MM.1S (cell line): ENCODE data around the gene AP1M2.

Experiments used
- EZH2phosphoT487 ChIP-seq: fragments of 300-600 bp; sonication (generic); IDR thresholded peaks from 2 replicates; pipeline ENCODE4 v1.6.1; 2018; ENCODE audit warnings: antibody characterized with exemption, low read length
- TF ChIP-seq, protein P1 (sequence below): fragments of 300-600 bp; sonication (generic); IDR thresholded peaks from 2 replicates; pipeline ENCODE4 v1.5.1; 2016; ENCODE audit warnings: antibody characterized with exemption, low read length, mixed read lengths

DNA sequence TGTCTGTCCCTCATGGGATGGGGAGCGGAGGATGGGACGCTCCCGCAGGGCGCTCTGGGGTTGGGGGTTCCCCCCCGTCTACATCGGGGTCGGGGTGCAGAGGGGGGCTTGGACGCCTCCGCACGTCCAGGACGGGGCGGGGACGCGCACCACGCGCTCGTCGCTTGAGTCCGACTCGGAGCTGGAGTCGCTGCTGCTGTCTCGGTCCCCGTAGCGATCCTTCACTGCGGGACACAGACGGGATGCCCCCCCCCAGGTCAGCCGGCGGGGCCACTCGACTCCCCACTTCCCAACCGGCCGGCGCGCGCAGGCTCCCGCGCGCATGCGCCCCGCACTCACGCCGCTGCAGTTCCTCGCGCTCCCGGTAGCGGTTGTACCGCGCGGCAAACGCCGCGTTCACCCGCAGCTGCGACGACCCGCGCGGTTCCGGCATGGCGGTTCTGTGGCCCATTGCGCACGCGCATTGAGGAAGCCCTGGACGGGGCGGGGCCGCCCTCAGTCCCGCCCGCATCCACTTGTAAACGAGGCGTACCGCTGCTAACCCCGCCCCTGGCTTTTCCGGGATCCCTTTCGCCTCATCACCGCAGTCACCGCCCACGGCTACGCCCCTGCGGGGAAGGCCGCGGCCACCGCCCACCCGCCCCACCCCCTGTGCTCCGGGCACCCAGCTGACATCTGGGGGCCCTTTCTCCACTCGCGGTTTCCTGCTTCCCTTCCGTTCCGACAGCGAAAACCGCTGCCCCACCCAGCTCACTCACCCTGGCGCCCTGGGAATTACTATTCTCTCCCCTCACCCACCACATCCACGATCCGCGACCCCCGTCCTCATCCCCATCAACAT, 21.3 kb downstream of the AP1M2 start, which contains the start of gene KRI1:
- TF ChIP-seq, protein P1, sequence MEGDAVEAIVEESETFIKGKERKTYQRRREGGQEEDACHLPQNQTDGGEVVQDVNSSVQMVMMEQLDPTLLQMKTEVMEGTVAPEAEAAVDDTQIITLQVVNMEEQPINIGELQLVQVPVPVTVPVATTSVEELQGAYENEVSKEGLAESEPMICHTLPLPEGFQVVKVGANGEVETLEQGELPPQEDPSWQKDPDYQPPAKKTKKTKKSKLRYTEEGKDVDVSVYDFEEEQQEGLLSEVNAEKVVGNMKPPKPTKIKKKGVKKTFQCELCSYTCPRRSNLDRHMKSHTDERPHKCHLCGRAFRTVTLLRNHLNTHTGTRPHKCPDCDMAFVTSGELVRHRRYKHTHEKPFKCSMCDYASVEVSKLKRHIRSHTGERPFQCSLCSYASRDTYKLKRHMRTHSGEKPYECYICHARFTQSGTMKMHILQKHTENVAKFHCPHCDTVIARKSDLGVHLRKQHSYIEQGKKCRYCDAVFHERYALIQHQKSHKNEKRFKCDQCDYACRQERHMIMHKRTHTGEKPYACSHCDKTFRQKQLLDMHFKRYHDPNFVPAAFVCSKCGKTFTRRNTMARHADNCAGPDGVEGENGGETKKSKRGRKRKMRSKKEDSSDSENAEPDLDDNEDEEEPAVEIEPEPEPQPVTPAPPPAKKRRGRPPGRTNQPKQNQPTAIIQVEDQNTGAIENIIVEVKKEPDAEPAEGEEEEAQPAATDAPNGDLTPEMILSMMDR = no peak
- TF ChIP-seq EZH2phosphoT487 = no peak
